Left ventricle myocardium superior (tissue), 1 donor: Measurements from ENCODE around the gene KIAA0930. TPM values are rescaled to one million over a fixed set of nuclear protein-coding genes. Genes with fewer than 3 reads are reported as not detected.
"Not testable (repeated sequence)": the region's sequence is repeated elsewhere in the genome, so short reads cannot be mapped to it uniquely, and the experiment has no call there.

ENCODE experiments used
- ATAC-seq: fragments of 200-7000 bp; cut with Tn5 transposase; one replicate; pipeline ENCODE4 v1.9.1; 2020; ENCODE audit warnings: mild to moderate bottlenecking, moderate library complexity
- DNase-seq: peaks from one replicate; pipeline ENCODE4 v3.0.0-alpha.2; 2020
- intact Hi-C: fragments of 100-400 bp; cut with micrococcal nuclease; formaldehyde crosslinking; loops from one replicate; pipeline ENCODE4 v1.11.0; 2022
- total RNA-seq: library from RNA; stranded (reverse); fragmentation: NEBNext Ultra II Directional; extraction: Animal tissue kit (Norgen Biotek cat#: 25700); gene quantifications from one replicate; pipeline ENCODE4 v1.2.1, GENCODE V29; 2021
- donor health status: DM: no; HTN: yes; CAD: no; lungs with severe emphysema.

KIAA0930 gene
- total RNA-seq, 1 donor from 2014 or later = 24.1 TPM

- ATAC-seq (no peak), DNase-seq (no peak)
- intact Hi-C loops = no loop called here
Observed at GRCh38 chr22:45194686-45195085, 46.0 kb downstream of the KIAA0930 start.

- DNase-seq = no peak
- peak; percentile 35 for ATAC-seq
Observed at GRCh38 chr22:45192701-45193187, 48.0 kb downstream of the KIAA0930 start.

GRCh38 chr22:45191746-45192145, 48.9 kb downstream of the KIAA0930 start:
- ATAC-seq, intact Hi-C loops, DNase-seq: not testable (repeated sequence)

More at GRCh38 chr22:45192701-45193187, 48.0 kb downstream of the KIAA0930 start:
- intact Hi-C loops = no loop called here

GRCh38 chr22:45190202-45190872, 50.4 kb downstream of the KIAA0930 start:
- intact Hi-C loops = no loop called here
- no peak for ATAC-seq
- DNase-seq = no peak

- DNase-seq (no peak), ATAC-seq (no peak)
- intact Hi-C loops = no loop called here
Observed at GRCh38 chr22:45188779-45189178, 51.9 kb downstream of the KIAA0930 start.

GRCh38 chr22:45187891-45188290, 52.8 kb downstream of the KIAA0930 start:
- no peak for ATAC-seq
- no peak for DNase-seq
- intact Hi-C loops = no loop called here

- ATAC-seq = no peak
- DNase-seq = no peak
- intact Hi-C loops = no loop called here
Observed at GRCh38 chr22:45185718-45186514, 54.8 kb downstream of the KIAA0930 start.

GRCh38 chr22:45183974-45184373, 56.7 kb downstream of the KIAA0930 start:
- intact Hi-C loops = no loop called here
- ATAC-seq (no peak), DNase-seq (no peak)

GRCh38 chr22:45181766-45182165, 58.9 kb downstream of the KIAA0930 start:
- ATAC-seq = no peak
- DNase-seq = no peak
- intact Hi-C loops = no loop called here

- ATAC-seq = no peak
- intact Hi-C loops = no loop called here
- no peak for DNase-seq
Observed at GRCh38 chr22:45181240-45181639, 59.5 kb downstream of the KIAA0930 start.

GRCh38 chr22:45180146-45180679, 60.5 kb downstream of the KIAA0930 start:
- DNase-seq (no peak), ATAC-seq (no peak)
- intact Hi-C loops = no loop called here

- no peak for ATAC-seq
- intact Hi-C loops = no loop called here
Observed at GRCh38 chr22:45179276-45180049, 61.2 kb downstream of the KIAA0930 start.

GRCh38 chr22:45172881-45173585, 67.7 kb downstream of the KIAA0930 start:
- ATAC-seq = no peak
- intact Hi-C loops = no loop called here
- DNase-seq = no peak

More at GRCh38 chr22:45179276-45180049, 61.2 kb downstream of the KIAA0930 start:
- no peak for DNase-seq

GRCh38 chr22:45171830-45172229, 68.9 kb downstream of the KIAA0930 start:
- DNase-seq = no peak
- intact Hi-C loops = no loop called here
- no peak for ATAC-seq

GRCh38 chr22:45169591-45170466, 70.9 kb downstream of the KIAA0930 start:
- DNase-seq (no peak), ATAC-seq (no peak)
- intact Hi-C loops = no loop called here

GRCh38 chr22:45166932-45167331, 73.8 kb downstream of the KIAA0930 start:
- no peak for DNase-seq
- intact Hi-C loops = no loop called here
- ATAC-seq = no peak

- peak; percentile 52 for DNase-seq
- peak; percentile 53 for ATAC-seq
- intact Hi-C loops = no loop called here
Observed at GRCh38 chr22:45164270-45165088, 76.2 kb downstream of the KIAA0930 start.
